22Rv1 (cell line): Measurements from ENCODE around the gene IFI27.

Experiments
- ZFX ChIP-seq: fragments of 450-650 bp; IDR thresholded peaks from 2 replicates; pipeline ENCODE4 v1.6.1; 2017; ENCODE audit warnings: antibody characterized with exemption, borderline replicate concordance
- TF ChIP-seq, protein P1 (sequence below): fragments of 450-650 bp; IDR thresholded peaks from 2 replicates; pipeline ENCODE4 v1.5.1; 2017; ENCODE audit warnings: mild to moderate bottlenecking

DNA sequence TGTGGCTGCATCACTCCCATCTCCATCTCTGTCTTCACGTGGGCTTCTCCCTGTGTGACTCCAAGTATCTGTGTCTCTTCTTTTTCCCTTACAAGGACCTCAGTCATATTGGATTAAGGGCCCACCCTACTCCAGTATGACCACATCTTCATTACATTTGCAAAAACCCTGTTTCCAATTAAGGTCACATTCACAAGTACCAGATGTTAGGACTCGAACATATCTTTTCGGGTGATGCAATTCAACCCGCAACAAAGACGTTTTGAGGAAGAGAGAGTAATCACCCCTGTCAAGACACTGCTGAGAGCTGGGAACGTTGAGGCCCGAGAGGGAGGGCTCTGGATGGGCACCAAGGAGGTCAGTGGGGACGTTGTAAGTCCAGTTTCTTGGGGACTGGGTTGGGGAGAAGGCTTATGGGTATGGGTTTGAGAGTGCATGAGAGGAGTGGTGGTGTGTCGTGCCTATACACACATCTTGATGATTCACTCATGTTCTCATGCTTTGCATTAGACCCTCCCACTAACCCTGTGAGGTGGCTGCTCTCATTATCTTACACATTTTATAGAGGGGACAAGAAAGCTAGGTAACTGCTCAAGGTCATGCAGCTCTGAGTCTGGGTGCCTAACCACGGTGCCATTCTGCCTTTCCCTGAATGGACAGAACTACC lies 12.1 kb upstream of the IFI27 start:
- TF ChIP-seq, protein P1, sequence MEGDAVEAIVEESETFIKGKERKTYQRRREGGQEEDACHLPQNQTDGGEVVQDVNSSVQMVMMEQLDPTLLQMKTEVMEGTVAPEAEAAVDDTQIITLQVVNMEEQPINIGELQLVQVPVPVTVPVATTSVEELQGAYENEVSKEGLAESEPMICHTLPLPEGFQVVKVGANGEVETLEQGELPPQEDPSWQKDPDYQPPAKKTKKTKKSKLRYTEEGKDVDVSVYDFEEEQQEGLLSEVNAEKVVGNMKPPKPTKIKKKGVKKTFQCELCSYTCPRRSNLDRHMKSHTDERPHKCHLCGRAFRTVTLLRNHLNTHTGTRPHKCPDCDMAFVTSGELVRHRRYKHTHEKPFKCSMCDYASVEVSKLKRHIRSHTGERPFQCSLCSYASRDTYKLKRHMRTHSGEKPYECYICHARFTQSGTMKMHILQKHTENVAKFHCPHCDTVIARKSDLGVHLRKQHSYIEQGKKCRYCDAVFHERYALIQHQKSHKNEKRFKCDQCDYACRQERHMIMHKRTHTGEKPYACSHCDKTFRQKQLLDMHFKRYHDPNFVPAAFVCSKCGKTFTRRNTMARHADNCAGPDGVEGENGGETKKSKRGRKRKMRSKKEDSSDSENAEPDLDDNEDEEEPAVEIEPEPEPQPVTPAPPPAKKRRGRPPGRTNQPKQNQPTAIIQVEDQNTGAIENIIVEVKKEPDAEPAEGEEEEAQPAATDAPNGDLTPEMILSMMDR: no peak
- TF ChIP-seq ZFX: no peak
